Common myeloid progenitor, CD34-positive (primary cell): ENCODE results near the gene TUBGCP6.

Source experiments
- CTCF ChIA-PET: fragments of 350-600 bp; sonication (Branson Sonifier 250); formaldehyde crosslinking; loops from one replicate; lab custom pipeline; 2021; ENCODE audit warnings: antibody characterized with exemption; lab: Charles Lee
- POLR2A ChIA-PET: fragments of 350-600 bp; sonication (Branson Sonifier 250); formaldehyde crosslinking; loops from one replicate; lab custom pipeline; 2021; ENCODE audit warnings: antibody characterized with exemption; lab: Charles Lee
- DNase-seq, 3 donors: peaks; one replicate each; pipeline versions ENCODE4 v3.0.0 to v3.0.0-alpha.2; 2013
- H3K27ac ChIP-seq, 2 experiments: 1 replicate in 1 of 2; 2 replicates in 1 of 2; pipeline ENCODE4 v1.7.0; 2013; ENCODE audit warnings: inconsistent platforms in 2 of 2, low read length in 2 of 2, mild to moderate bottlenecking in 2 of 2, low read depth in 1 of 2, moderate library complexity in 1 of 2; ENCODE audit not compliant: severe bottlenecking in 2 of 2, insufficient read depth in 1 of 2, poor library complexity in 1 of 2
- H3K27me3 ChIP-seq, 5 experiments: replicated peaks in 2 of 5; 1 replicate in 3 of 5; 2 replicates in 2 of 5; pipeline versions ENCODE4 v1.6.1 to v1.7.0; 2013; ENCODE audit warnings: low read length in 4 of 5, mild to moderate bottlenecking in 2 of 5, moderate library complexity in 2 of 5, inconsistent platforms in 1 of 5; ENCODE audit not compliant: insufficient read depth in 5 of 5, control insufficient read depth in 4 of 5
- H3K36me3 ChIP-seq, 4 experiments: 1 replicate in 2 of 4; 2 replicates in 2 of 4; pipeline versions ENCODE4 v1.6.1 to v1.7.0; 2013; ENCODE audit warnings: low read length in 3 of 4, control low read depth in 1 of 4, mild to moderate bottlenecking in 1 of 4; ENCODE audit not compliant: control insufficient read depth in 4 of 4, insufficient read depth in 4 of 4
- H3K4me1 ChIP-seq, 4 experiments: 1 replicate in 3 of 4; 2 replicates in 1 of 4; pipeline versions ENCODE4 v1.6.1 to v1.7.1; 2013; ENCODE audit warnings: low read length in 3 of 4, mild to moderate bottlenecking in 3 of 4, control low read depth in 1 of 4, inconsistent platforms in 1 of 4, moderate library complexity in 1 of 4; ENCODE audit not compliant: control insufficient read depth in 4 of 4, insufficient read depth in 4 of 4; ENCODE audit errors: control extremely low read depth in 1 of 4
- H3K4me3 ChIP-seq, 7 experiments: 1 replicate in 4 of 7; 2 replicates in 3 of 7; pipeline versions ENCODE4 v1.5.1 to v1.7.0; 2013; ENCODE audit warnings: mild to moderate bottlenecking in 7 of 7, low read length in 6 of 7, moderate library complexity in 6 of 7, inconsistent platforms in 2 of 7, low read depth in 2 of 7, control low read depth in 1 of 7; ENCODE audit not compliant: insufficient read depth in 4 of 7, control insufficient read depth in 1 of 7; ENCODE audit errors: extremely low read depth in 1 of 7
- H3K9me3 ChIP-seq, 5 experiments: 1 replicate in 4 of 5; 2 replicates in 1 of 5; pipeline versions ENCODE4 v1.6.1 to v1.7.1; 2013; ENCODE audit warnings: low read length in 4 of 5, mild to moderate bottlenecking in 2 of 5, inconsistent platforms in 1 of 5, low read depth in 1 of 5, moderate library complexity in 1 of 5; ENCODE audit not compliant: control insufficient read depth in 4 of 5, insufficient read depth in 2 of 5; ENCODE audit errors: control extremely low read depth in 1 of 5
- WGBS: methylation state at CpG from one replicate; pipeline ENCODE4 v1.1.5; 2013; ENCODE audit not compliant: insufficient coverage; 5-methylcytosine and 5-hydroxymethylcytosine counted together

The TUBGCP6 gene

GRCh38 chr22:50197856-50198623 is 46.8 kb downstream of the TUBGCP6 start:
- Histone ChIP-seq H3K36me3 (peaks cover 2 to 62% (median 30%) of the 10 kb centered on the region in 4 experiments), H3K9me3 (no peaks in the 10 kb centered on the region), H3K27me3 (no peaks in the 10 kb centered on the region), H3K27ac (no peak overlapping the region), H3K4me3 (no peak overlapping the region), H3K4me1 (peaks cover 0 to 33% (median 27%) of the 10 kb centered on the region in 4 experiments)
- 98% methylated on average over 50 of the region's 61 CpGs for WGBS
- DNase-seq, result no peak
- ChIA-PET POLR2A (interaction anchor here (0.6 to 1.0 kb wide), 2 partner anchors 7 to 8 kb away, joined by 3 to 4 read pairs; no protein-coding TSS in a partner anchor), CTCF (no interaction called here)

GRCh38 chr22:50197000-50197800 is 47.6 kb downstream of the TUBGCP6 start:
- ChIA-PET POLR2A (no interaction called here), CTCF (no interaction called here)
- no peaks in the 10 kb centered on the region for H3K27me3 ChIP-seq
- WGBS, result 96% methylated on average over 18 of the region's 23 CpGs
- DNase-seq, result no peak
- peaks cover 0 to 40% (median 33%) of the 10 kb centered on the region in 4 experiments for H3K4me1 ChIP-seq
- H3K27ac ChIP-seq, result no peak overlapping the region
- H3K36me3 ChIP-seq, result peaks cover 2 to 64% (median 30%) of the 10 kb centered on the region in 4 experiments
- no peak overlapping the region for H3K4me3 ChIP-seq
- no peaks in the 10 kb centered on the region for H3K9me3 ChIP-seq

- POLR2A ChIA-PET, result interaction anchor here (0.6 kb wide), 1 partner anchor 31 kb away, joined by 6 read pairs; no protein-coding TSS in a partner anchor
Measured at GRCh38 chr22:50196256-50196655, 48.6 kb downstream of the TUBGCP6 start.

GRCh38 chr22:50194037-50194805 is 50.6 kb downstream of the TUBGCP6 start:
- no peaks in the 10 kb centered on the region for H3K9me3 ChIP-seq
- 96% methylated on average over 39 of the region's 44 CpGs for WGBS
- peak overlapping the region in 1 of 2 experiments; percentile 34 for H3K27ac ChIP-seq
- peaks cover 2 to 61% (median 30%) of the 10 kb centered on the region in 4 experiments for H3K36me3 ChIP-seq
- ChIA-PET CTCF (interaction anchor here (0.8 to 1.4 kb wide), 3 partner anchors 43 to 45 kb away, joined by 3 read pairs; no protein-coding TSS in a partner anchor), POLR2A (interaction anchor here (1.2 kb wide), 1 partner anchor 44 kb away, joined by 3 read pairs; no protein-coding TSS in a partner anchor)
- H3K4me3 ChIP-seq, result no peak overlapping the region
- no peaks in the 10 kb centered on the region for H3K27me3 ChIP-seq
- peaks cover 0 to 52% (median 45%) of the 10 kb centered on the region in 4 experiments for H3K4me1 ChIP-seq
- DNase-seq, result no peak

More at GRCh38 chr22:50196256-50196655, 48.6 kb downstream of the TUBGCP6 start:
- no peak for DNase-seq
- Histone ChIP-seq H3K27ac (no peak overlapping the region), H3K4me3 (no peak overlapping the region), H3K4me1 (peaks cover 0 to 41% (median 34%) of the 10 kb centered on the region in 4 experiments), H3K36me3 (peaks cover 2 to 64% (median 30%) of the 10 kb centered on the region in 4 experiments), H3K27me3 (no peaks in the 10 kb centered on the region), H3K9me3 (no peaks in the 10 kb centered on the region)
- CTCF ChIA-PET, result interaction anchor here (1.2 kb wide), 1 partner anchor 54 kb away, joined by 3 read pairs; no protein-coding TSS in a partner anchor
- WGBS, result over 99% methylated on average over 18 of the region's 18 CpGs

- Histone ChIP-seq H3K27ac (peak overlapping the region; percentile 20 to 34), H3K36me3 (peaks cover 2 to 58% (median 29%) of the 10 kb centered on the region in 4 experiments), H3K4me1 (peaks cover 0 to 58% (median 51%) of the 10 kb centered on the region in 4 experiments), H3K9me3 (no peaks in the 10 kb centered on the region), H3K27me3 (no peaks in the 10 kb centered on the region), H3K4me3 (no peak overlapping the region)
- ChIA-PET POLR2A (interaction anchor here (1.2 kb wide), 1 partner anchor 43 kb away, joined by 3 read pairs; no protein-coding TSS in a partner anchor), CTCF (no interaction called here)
- 88% methylated on average over 8 of the region's 8 CpGs for WGBS
- no peak for DNase-seq
Measured at GRCh38 chr22:50193621-50194020, 51.2 kb downstream of the TUBGCP6 start.

- H3K4me3 ChIP-seq, result peak overlapping the region in 5 of 7 experiments; percentile 13 to 70 (median 36)
- H3K4me1 ChIP-seq, result peaks cover 0 to 65% (median 59%) of the 10 kb centered on the region in 4 experiments
- peak overlapping the region; percentile 89 to 93 for H3K27ac ChIP-seq
Measured at GRCh38 chr22:50192436-50193204, 52.2 kb downstream of the TUBGCP6 start.

More at GRCh38 chr22:50192436-50193204, 52.2 kb downstream of the TUBGCP6 start:
- CTCF ChIA-PET, result interaction anchor here (0.8 to 2.2 kb wide), 3 partner anchors 9 to 42 kb away, joined by 3 to 11 read pairs (median 3); no protein-coding TSS in a partner anchor
- no peaks in the 10 kb centered on the region for H3K27me3 ChIP-seq
- peak; percentile 45 to 83 (median 73) for DNase-seq
- H3K36me3 ChIP-seq, result peaks cover 2 to 53% (median 25%) of the 10 kb centered on the region in 4 experiments
- H3K9me3 ChIP-seq, result no peaks in the 10 kb centered on the region
- 43% methylated on average over 18 of the region's 25 CpGs for WGBS
- POLR2A ChIA-PET, result interaction anchor here (1.6 to 3.6 kb wide), 4 partner anchors 9 to 81 kb away, joined by 6 to 55 read pairs (median 20); partner anchors contain the start of genes PANX2 and SELENOO
